Loucy (cell line): ENCODE results near the gene FGD6.

Experiments
- H2AFZ ChIP-seq: fragments of 200-600 bp; sonication (generic); 2 replicates; pipeline ENCODE4 v1.6.0; 2016; ENCODE audit warnings: antibody characterized with exemption, mild to moderate bottlenecking, low read length, moderate library complexity
- H3F3A ChIP-seq: fragments of 200-600 bp; 2 replicates; pipeline ENCODE4 v1.6.0; 2016; ENCODE audit warnings: antibody characterized with exemption, low read depth, mild to moderate bottlenecking
- H3K27me3 ChIP-seq: fragments of 200-600 bp; sonication (generic); 2 replicates; pipeline ENCODE4 v1.6.1; 2014; ENCODE audit warnings: low read length, mild to moderate bottlenecking; ENCODE audit not compliant: insufficient read depth, poor library complexity, severe bottlenecking
- H3K36me3 ChIP-seq: fragments of 200-600 bp; sonication (generic); 2 replicates; pipeline ENCODE4 v1.6.1; 2016; ENCODE audit warnings: low read length; ENCODE audit not compliant: insufficient read depth
- H3K4me1 ChIP-seq: fragments of 200-600 bp; sonication (generic); 2 replicates; pipeline ENCODE4 v1.5.1; 2014; ENCODE audit warnings: low read length, mild to moderate bottlenecking; ENCODE audit not compliant: insufficient read depth, poor library complexity, severe bottlenecking
- H3K4me2 ChIP-seq: fragments of 200-600 bp; sonication (generic); 2 replicates; pipeline ENCODE4 v1.6.0; 2014; ENCODE audit warnings: antibody characterized with exemption, low read length, low read depth, mild to moderate bottlenecking; ENCODE audit not compliant: poor library complexity, severe bottlenecking
- H3K4me3 ChIP-seq: fragments of 200-600 bp; sonication (generic); 2 replicates; pipeline ENCODE4 v1.5.1; 2014; ENCODE audit warnings: low read length, mild to moderate bottlenecking, mixed read lengths; ENCODE audit not compliant: poor library complexity, severe bottlenecking
- H3K79me2 ChIP-seq: fragments of 200-600 bp; sonication (generic); 2 replicates; pipeline ENCODE4 v1.6.1; 2014; ENCODE audit warnings: low read length; ENCODE audit not compliant: insufficient read depth
- H3K9ac ChIP-seq: fragments of 200-600 bp; sonication (generic); 2 replicates; pipeline ENCODE4 v1.6.0; 2014; ENCODE audit warnings: mild to moderate bottlenecking, low read depth, low read length, moderate library complexity; ENCODE audit not compliant: poor library complexity, severe bottlenecking
- H3K9me2 ChIP-seq: fragments of 200-600 bp; sonication (generic); replicated peaks from 2 replicates; pipeline ENCODE4 v1.6.1; 2016; ENCODE audit warnings: low read depth, low read length, mixed read lengths
- H3K9me3 ChIP-seq: fragments of 200-600 bp; sonication (generic); 2 replicates; pipeline ENCODE4 v1.6.1; 2014; ENCODE audit warnings: mild to moderate bottlenecking, antibody characterized with exemption, low read length, low read depth; ENCODE audit not compliant: insufficient read depth
- H4K20me1 ChIP-seq: fragments of 200-600 bp; sonication (generic); 2 replicates; pipeline ENCODE4 v1.6.0; 2014; ENCODE audit warnings: antibody characterized with exemption, low read length, mild to moderate bottlenecking; ENCODE audit not compliant: insufficient read depth, poor library complexity, severe bottlenecking
- CTCF ChIP-seq: fragments of 200-600 bp; sonication (generic); conservative IDR thresholded peaks from 2 replicates; pipeline ENCODE4 v1.5.1; 2014; ENCODE audit warnings: mild to moderate bottlenecking, antibody characterized with exemption, low read length
- EZH2phosphoT487 ChIP-seq: fragments of 200-600 bp; IDR thresholded peaks from 2 replicates; pipeline ENCODE4 v1.6.1; 2018; ENCODE audit warnings: antibody characterized with exemption, mild to moderate bottlenecking, moderate library complexity, borderline replicate concordance

FGD6 gene

GRCh38 chr12:95262808-95263207, 45.5 kb upstream of the FGD6 start:
- Histone ChIP-seq H3K9me2 (no peaks in the 10 kb centered on the region), H3K27me3 (no peaks in the 10 kb centered on the region), H4K20me1 (no peaks in the 10 kb centered on the region), H3K9me3 (no peaks in the 10 kb centered on the region), H2AFZ (no peak overlapping the region), H3F3A (no peaks in the 10 kb centered on the region; the same call in 1 of the 2 replicates), H3K79me2 (0 out of 2 replicates have a peak, but pooled peaks cover 6% of the 10 kb centered on the region), H3K9ac (no peak overlapping the region), H3K4me3 (no peak overlapping the region), H3K4me1 (no peaks in the 10 kb centered on the region), H3K4me2 (no peak overlapping the region), H3K36me3 (peaks cover 94% of the 10 kb centered on the region)
- no peak for TF ChIP-seq CTCF
- TF ChIP-seq EZH2phosphoT487 = no peak

DNA sequence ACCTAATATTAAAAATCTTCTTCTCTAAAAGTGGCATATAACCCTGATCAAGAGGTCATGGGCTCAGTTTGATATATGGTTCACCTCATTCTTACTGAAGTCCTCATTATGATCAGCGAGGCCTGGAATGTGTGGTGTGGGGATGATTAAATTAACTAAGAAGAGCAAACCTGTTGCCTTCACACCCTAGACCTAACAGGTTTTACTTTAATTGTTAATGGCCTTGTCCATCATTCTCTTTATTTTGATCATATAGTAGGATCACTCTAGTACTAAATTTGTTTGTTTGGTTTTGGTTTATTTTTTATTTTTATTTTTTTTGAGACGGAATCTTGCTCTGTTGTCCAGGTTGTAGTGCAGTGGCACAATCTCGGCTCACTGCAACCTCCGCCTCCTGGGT, 43.8 kb upstream of the FGD6 start:
- H3K36me3 ChIP-seq = peaks cover 94% of the 10 kb centered on the region
- H3K4me1 ChIP-seq = no peaks in the 10 kb centered on the region
- H3K4me2 ChIP-seq = no peak overlapping the region
- H3F3A ChIP-seq = no peaks in the 10 kb centered on the region; the same call in 1 of the 2 replicates
- no peaks in the 10 kb centered on the region for H3K9me3 ChIP-seq
- H3K9ac ChIP-seq = no peak overlapping the region
- no peak overlapping the region for H2AFZ ChIP-seq
- no peaks in the 10 kb centered on the region for H4K20me1 ChIP-seq
- TF ChIP-seq EZH2phosphoT487 = no peak
- no peak for TF ChIP-seq CTCF
- H3K9me2 ChIP-seq = no peaks in the 10 kb centered on the region
- H3K79me2 ChIP-seq = 0 out of 2 replicates have a peak, but pooled peaks cover 9% of the 10 kb centered on the region
- no peak overlapping the region for H3K4me3 ChIP-seq
- H3K27me3 ChIP-seq = no peaks in the 10 kb centered on the region

GRCh38 chr12:95259368-95259767, 42.1 kb upstream of the FGD6 start:
- Histone ChIP-seq H3K9me2 (no peaks in the 10 kb centered on the region), H4K20me1 (no peaks in the 10 kb centered on the region), H2AFZ (no peak overlapping the region), H3K4me2 (no peak overlapping the region), H3F3A (no peaks in the 10 kb centered on the region; the same call in 1 of the 2 replicates), H3K9ac (no peak overlapping the region), H3K4me1 (no peaks in the 10 kb centered on the region), H3K4me3 (no peak overlapping the region), H3K79me2 (0 out of 2 replicates have a peak, but pooled peaks cover 9% of the 10 kb centered on the region), H3K36me3 (peaks cover 96% of the 10 kb centered on the region), H3K9me3 (no peaks in the 10 kb centered on the region), H3K27me3 (no peaks in the 10 kb centered on the region)
- TF ChIP-seq EZH2phosphoT487 (no peak), CTCF (no peak)
